K562 (cell line): Measurements from ENCODE around the gene TBC1D12. TPM values are rescaled to one million over a fixed set of nuclear protein-coding genes. Genes with fewer than 3 reads are reported as not detected.

Source experiments
- DDX20 ChIP-seq: fragments of 450-650 bp; IDR thresholded peaks from 2 replicates; pipeline ENCODE4 v1.6.1; 2016; ENCODE audit warnings: missing genetic modification characterization, low read depth, mild to moderate bottlenecking, missing compliant biosample characterization, moderate library complexity
- EP300 ChIP-seq: IDR thresholded peaks from 2 replicates; pipeline ENCODE4 v1.6.1; 2012; ENCODE audit warnings: low read length, improper control_type of control experiment
- HNRNPL ChIP-seq: fragments of 200-400 bp; formaldehyde crosslinking; IDR thresholded peaks from 2 replicates; pipeline ENCODE4 v1.6.1; 2017; ENCODE audit warnings: low read depth, mild to moderate bottlenecking, low read length
- ZBTB17 ChIP-seq: fragments of 450-650 bp; formaldehyde crosslinking; IDR thresholded peaks from 2 replicates; pipeline ENCODE4 v1.4.0; 2020; ENCODE audit warnings: mild to moderate bottlenecking
- ZNF780A ChIP-seq: fragments of 250-450 bp; sonication (Bioruptor Pico); IDR thresholded peaks from 2 replicates; pipeline ENCODE4 v1.5.0; 2021; ENCODE audit warnings: mild to moderate bottlenecking
- polyA plus RNA-seq, 8 experiments: library from polyadenylated mRNA; depleted of rRNA in 4 of 8; stranded (reverse) in 5 of 8; unstranded in 3 of 8; fragments of >200 nt; fragmentation: Nextera tagmentation in 2 of 8; fragmentation: Illumina TruSeq in 1 of 8; extraction: Ambion mirVana in 2 of 8; extraction: Trizol in 1 of 8; gene quantifications; 2 replicates each; pipeline versions ENCODE4 v1.2.1 to v1.2.3, GENCODE V29; 2011 to 2014; ENCODE audit warnings: inconsistent platforms in 1 of 8, missing spikeins in 1 of 8
- total RNA-seq, 7 experiments: library from RNA; depleted of rRNA in 6 of 7; stranded (reverse); fragments of >200 nt in 6 of 7; fragmentation: Illumina TruSeq in 2 of 7; extraction: Trizol in 2 of 7; gene quantifications; 2 replicates each; pipeline versions ENCODE4 v1.2.1 to v1.2.3, GENCODE V29; 2011 to 2021; ENCODE audit warnings: low replicate concordance in 1 of 7
- TF ChIP-seq, protein P1 (sequence below): sonication (generic); formaldehyde crosslinking; IDR thresholded peaks from 2 replicates; pipeline ENCODE4 v1.8.1; 2022; ENCODE audit warnings: missing genetic modification reagents
- TF ChIP-seq, protein P2 (sequence below): fragments of 450-650 bp; IDR thresholded peaks from 2 replicates; pipeline ENCODE4 v1.6.1; 2017; ENCODE audit warnings: mild to moderate bottlenecking, moderate library complexity
- TF ChIP-seq, protein P3 (sequence below): fragments of 200-800 bp; sonication (Bioruptor generic); IDR thresholded peaks from 2 replicates; pipeline ENCODE4 v1.6.1; 2017; ENCODE audit warnings: missing genetic modification characterization, missing compliant biosample characterization

TBC1D12 gene
- total and polyA plus RNA-seq, 9 of the 15 experiments (the other 6 are each of a cell fraction or from before 2014, with no cell fraction given) = 2.1 to 6.7 (median 3.9) TPM

DNA sequence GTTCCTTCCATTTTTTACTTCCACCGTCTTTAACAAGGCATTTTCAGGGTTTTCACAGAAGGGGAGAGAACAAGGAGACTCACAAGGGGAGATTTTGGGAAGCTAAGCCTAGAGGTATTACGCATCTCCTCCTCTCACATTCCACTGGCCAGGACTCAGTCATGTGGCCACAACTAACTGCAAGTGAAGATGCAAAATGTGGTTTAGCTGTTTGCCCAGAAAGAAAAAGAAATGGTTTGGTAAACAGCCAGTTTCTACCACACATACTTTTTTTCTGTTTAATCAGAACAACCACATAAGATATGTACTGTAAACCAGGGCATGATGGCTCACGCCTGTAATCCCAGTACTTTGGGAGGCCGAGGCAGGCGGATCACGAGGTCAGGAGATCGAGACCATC is 121.8 kb downstream of the TBC1D12 start (continued):
- TF ChIP-seq, protein P1, sequence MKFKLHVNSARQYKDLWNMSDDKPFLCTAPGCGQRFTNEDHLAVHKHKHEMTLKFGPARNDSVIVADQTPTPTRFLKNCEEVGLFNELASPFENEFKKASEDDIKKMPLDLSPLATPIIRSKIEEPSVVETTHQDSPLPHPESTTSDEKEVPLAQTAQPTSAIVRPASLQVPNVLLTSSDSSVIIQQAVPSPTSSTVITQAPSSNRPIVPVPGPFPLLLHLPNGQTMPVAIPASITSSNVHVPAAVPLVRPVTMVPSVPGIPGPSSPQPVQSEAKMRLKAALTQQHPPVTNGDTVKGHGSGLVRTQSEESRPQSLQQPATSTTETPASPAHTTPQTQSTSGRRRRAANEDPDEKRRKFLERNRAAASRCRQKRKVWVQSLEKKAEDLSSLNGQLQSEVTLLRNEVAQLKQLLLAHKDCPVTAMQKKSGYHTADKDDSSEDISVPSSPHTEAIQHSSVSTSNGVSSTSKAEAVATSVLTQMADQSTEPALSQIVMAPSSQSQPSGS (CRISPR knock-in tag) = no peak
- TF ChIP-seq EP300 = no peak
- TF ChIP-seq DDX20 = no peak
- TF ChIP-seq HNRNPL = no peak
- TF ChIP-seq, protein P2, sequence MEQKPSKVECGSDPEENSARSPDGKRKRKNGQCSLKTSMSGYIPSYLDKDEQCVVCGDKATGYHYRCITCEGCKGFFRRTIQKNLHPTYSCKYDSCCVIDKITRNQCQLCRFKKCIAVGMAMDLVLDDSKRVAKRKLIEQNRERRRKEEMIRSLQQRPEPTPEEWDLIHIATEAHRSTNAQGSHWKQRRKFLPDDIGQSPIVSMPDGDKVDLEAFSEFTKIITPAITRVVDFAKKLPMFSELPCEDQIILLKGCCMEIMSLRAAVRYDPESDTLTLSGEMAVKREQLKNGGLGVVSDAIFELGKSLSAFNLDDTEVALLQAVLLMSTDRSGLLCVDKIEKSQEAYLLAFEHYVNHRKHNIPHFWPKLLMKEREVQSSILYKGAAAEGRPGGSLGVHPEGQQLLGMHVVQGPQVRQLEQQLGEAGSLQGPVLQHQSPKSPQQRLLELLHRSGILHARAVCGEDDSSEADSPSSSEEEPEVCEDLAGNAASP = no peak
- no peak for TF ChIP-seq ZNF780A (CRISPR knock-in tag)
- TF ChIP-seq ZBTB17 (CRISPR knock-in tag) = no peak
- TF ChIP-seq, protein P3, sequence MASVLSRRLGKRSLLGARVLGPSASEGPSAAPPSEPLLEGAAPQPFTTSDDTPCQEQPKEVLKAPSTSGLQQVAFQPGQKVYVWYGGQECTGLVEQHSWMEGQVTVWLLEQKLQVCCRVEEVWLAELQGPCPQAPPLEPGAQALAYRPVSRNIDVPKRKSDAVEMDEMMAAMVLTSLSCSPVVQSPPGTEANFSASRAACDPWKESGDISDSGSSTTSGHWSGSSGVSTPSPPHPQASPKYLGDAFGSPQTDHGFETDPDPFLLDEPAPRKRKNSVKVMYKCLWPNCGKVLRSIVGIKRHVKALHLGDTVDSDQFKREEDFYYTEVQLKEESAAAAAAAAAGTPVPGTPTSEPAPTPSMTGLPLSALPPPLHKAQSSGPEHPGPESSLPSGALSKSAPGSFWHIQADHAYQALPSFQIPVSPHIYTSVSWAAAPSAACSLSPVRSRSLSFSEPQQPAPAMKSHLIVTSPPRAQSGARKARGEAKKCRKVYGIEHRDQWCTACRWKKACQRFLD (CRISPR knock-in tag) = no peak
